GM18508 (cell line): ENCODE results near the gene DOCK1.

Experiments
- ATAC-seq: cut with Tn5 transposase; IDR thresholded peaks from one replicate; pipeline ENCODE4 v1.9.1; 2021; ENCODE audit warnings: moderate number of reproducible peaks; ENCODE audit not compliant: insufficient read depth, unreplicated experiment

The DOCK1 gene

DNA sequence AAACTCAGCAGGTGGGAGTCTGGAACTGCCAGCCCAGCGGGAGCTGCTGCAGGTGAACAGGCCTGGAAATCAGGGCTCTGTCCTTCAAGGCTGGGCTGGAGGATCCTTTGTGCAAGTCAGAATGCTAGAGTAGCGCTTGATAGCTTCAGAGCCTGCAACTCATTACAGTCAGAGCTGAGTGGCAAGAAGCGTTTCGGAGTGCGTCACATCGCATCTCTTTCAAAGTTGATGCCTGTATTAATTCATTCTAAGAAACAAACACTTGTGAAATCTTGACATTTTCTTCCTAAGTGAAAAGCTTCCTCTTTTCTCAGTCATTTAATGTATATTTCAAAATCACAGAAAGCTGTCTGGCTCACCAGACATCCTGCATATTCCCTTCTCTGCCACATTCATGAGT, 522.7 kb downstream of the DOCK1 start:
- ATAC-seq = no peak

DNA sequence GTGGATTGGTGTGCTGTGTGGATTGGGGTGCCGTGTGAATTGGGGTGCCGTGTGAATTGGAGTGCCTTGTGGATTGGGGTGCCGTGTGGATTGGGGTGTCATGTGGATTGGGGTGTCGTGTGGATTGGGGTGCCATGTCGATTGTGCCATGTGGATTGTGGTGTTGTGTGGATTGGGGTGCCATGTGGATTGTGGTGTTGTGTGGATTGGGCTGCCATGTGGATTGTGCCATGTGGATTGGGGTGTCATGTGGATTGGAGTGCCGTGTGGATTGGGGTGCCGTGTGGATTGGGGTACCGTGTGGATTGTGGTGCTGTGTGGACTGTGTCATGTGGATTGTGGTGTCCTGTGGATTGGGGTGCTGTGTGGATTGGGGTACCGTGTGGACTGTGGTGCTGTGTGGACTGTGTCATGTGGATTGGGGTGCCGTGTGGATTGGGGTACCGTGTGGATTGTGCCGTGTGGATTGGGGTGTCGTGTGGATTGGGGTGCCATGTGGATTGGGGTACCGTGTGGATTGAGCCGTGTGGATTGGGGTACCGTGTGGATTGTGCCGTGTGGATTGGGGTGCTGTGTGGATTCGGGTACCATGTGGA, 523.3 kb downstream of the DOCK1 start:
- no peak for ATAC-seq

DNA sequence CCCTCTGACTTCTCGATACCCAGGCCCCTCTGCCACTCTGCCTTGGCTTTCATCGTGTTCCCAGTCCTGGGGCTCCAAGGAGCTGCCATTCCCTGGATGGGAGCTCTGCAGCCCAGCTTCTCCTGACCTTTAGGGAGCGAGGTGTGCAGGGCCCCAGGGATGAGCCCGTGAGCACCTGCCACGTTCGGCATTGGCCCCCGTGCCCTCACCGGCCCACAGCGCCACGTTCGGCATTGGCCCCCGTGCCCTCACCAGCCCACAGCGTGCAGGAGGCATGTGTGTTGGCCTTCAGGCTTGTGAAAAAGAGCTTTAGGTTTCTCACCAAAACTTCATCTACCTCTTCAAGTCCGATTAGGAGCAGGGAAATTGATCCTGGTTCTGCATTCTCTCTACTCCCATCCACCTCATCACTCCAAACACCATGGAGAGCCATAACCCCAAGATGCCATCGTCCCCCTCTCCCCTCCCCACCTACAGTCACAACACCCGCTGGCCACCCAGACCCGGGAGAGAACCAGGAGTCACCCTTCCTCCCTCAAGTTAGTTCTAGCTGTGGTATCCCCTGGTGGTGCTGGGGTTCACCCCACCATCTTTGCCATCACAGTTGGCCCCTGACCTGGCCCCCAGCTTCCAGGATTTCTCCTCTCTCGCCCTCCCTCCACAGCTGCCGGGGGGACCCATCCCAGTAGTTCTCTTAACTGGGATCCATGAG, 524.5 kb downstream of the DOCK1 start:
- no peak for ATAC-seq

DNA sequence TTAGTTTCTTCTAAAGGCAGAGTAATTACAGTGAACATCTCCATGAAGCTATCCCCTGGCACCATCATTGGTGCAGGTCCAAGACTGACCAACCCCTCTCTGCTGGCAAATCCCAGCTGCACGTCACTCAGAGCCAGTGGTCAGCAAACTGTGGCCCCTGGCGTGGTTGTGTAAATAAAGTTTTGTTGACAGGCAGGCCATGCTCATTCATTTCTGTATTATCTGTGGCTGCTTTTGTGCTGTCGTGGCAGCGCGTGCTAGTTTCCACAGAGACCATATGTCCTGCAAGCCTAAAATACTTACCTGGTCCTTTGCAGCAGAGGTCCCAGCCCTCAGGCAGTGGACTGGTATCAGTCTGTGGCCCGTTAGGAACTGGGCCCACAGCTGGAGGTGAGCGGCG, 526.3 kb downstream of the DOCK1 start:
- ATAC-seq = no peak

DNA sequence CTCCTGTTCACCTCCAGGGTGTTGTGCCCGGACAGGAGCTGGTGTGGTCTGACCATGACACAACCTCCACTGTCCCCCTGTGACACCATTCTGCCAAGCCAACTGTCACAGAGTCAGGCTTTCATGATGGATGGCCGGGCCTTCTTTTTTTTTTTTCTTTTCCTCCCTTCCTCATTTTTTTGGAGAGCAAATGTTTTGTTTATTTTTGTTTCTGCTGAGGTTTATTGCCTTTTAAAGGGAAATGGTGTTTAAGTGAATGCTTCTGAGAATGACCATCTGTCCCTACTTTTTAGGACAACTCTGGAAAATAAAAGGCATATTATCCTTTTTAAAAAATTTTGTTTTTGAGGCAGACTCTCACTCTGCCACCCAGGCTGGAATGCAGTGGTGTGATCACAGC, 528.8 kb downstream of the DOCK1 start:
- no peak for ATAC-seq

DNA sequence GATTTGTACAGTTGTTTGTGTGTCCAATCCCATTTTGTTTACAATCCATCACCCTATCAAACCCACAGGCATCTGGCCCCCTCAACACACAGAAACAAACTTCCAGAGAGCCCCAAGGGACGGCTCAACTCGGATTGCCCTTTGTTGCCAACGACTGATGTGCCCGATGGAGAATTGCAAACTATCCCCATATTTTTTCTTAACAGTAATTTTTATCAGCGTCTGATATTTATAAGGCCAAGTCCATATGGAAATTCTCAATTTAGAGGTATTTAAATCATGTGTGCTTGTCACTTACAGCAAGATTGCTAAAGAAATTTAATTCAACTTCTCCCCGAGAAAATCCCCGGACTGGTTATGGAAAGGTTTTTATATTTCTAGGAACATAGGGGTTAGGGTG, 530.0 kb downstream of the DOCK1 start:
- ATAC-seq = no peak

DNA sequence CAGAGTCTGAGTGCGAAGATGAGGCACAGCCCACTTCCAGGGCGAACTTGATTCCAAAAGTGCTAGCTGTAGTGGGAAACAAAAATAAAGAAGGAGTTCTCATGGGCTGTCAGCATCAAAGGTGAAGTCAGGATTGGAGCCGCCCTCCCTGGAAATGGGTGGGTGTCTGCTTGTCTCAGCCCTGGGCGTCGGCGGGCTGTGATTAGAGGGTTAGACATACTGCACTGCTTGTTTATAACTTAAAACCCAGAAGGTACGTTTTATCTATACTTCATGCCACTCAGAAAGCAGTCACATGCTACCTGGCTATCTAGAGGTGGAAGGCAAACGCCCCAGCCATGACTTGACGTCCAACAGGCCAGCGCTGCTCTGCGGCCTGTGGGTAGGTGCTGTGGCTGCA, 535.1 kb downstream of the DOCK1 start:
- no peak for ATAC-seq

DNA sequence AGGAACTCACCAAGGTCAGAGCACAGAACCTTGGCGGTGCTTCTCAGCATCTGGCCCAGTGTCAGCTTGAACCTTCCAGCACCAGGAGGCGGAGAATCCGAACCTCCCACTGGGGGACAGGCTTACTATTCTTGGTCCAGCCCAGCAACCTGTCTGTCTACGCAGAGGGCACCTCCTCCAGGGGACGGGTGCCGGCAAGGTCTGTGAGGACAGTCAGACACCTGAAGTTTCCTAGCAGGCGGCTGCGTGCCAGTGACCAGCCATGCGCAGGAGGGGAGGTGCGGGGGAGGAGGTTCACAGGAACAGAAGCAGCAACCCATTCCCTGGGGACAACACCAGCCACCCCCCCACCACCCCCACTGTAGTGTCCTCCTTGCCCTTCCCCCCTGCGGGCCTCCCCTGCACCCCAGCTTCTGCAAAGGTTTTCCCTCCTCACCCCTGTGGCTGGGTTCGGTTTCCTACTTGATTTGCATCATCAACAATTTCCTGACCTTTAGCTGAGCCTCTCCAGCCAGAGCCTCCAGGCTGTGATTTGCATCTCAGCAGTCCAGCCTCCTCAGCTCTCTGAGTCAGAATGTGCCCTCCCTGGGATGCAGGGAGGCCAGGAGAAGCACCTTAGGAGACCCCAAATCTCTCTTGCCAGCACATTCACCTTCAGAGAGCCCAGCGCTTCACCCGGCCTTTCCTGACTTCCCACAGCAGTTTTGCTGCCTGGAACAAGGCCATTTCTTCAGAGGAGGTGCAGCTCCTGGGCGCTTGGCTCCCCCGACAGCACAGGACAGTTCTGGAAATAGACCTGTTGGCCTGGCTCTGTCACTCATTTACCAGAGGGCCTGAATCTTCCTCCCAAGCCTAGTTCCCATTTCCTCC, 536.4 kb downstream of the DOCK1 start:
- no peak for ATAC-seq

DNA sequence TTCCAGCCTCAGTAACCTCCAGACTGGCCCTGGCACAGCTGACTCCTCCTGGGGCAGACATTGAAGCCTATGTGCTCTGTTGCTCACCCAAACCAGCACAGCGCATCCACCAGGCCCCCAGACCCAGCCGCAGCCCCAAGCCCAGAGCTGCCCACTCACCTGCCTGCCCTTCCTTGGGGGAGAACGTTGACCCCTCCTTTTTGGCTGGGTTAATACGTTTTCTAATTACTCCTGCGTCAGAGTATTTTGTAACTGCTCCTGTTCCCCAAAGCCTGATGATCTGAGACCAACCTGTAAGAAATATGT, 536.9 kb downstream of the DOCK1 start:
- ATAC-seq = no peak

DNA sequence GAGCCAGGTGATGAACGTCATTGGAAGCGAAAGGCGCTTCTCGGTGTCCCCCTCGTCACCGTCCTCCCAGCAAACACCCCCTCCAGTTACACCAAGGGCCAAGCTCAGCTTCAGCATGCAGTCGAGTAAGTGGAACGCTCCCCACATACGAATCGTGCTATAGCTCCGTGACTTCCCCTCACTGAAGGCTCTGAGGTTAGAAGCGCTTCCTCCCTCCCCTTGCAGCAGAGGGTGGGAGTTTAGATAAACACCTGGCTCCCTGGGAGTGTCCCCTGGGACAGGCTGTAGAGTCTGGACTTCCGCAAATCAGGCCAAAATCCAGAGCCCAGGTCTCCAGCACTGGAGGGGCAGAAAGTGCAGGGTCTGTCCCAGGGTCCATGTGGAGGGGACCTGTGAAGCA, 538.9 kb downstream of the DOCK1 start:
- no peak for ATAC-seq

DNA sequence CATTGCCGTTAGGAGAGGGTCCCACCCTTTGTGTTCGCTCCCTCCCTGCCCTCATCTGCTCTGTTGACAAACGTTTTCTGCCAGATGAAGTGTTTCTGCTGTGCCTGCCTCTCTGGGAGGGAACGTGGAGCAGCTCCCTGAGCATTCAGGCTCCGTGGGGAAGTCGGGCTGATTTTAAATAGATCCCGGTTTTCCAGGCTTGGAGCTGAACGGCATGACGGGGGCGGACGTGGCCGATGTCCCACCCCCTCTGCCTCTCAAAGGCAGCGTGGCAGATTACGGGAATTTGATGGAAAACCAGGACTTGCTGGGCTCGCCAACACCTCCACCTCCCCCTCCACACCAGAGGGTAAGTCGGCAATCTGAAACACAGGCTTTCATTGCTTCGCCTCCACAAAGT, 542.0 kb downstream of the DOCK1 start:
- ATAC-seq = no peak

DNA sequence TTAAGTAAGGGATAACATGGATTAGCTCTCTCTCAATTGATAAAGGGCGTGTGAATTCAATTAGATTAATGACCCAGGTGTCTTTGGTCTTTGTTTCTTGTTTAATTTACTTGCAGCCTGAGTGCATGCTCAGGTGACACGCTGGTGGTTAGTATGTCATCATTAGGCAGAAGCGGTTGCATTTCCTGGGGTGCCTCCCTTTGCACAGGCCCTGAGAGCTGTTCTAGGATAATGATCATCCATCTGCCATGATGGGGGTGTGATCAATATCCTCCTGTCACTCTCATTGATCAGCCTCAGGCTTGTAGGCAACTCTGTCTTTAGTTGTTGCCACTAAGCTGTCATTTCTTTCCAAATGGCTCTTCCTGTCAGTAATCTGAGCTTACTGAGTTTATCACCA, 544.3 kb downstream of the DOCK1 start:
- ATAC-seq = no peak

DNA sequence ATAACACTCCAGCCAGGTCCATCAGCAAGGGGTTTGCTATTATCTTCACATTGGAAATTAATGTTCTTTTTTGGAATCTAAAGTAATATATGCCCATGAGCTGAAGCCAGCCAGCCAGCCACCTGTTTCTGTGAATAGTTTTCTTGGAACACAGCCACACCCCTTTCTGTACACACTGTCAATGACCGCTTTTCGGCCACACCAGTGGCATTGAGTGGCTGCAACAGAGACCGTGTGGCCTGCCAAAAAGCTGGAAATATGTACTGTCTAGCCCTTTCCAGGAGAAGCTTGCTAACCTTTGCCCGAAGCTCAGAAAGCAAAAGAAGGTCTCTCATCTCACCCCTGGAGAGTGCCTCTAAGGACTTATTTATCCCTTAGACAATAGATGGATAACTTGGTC, 545.4 kb downstream of the DOCK1 start:
- no peak for ATAC-seq

DNA sequence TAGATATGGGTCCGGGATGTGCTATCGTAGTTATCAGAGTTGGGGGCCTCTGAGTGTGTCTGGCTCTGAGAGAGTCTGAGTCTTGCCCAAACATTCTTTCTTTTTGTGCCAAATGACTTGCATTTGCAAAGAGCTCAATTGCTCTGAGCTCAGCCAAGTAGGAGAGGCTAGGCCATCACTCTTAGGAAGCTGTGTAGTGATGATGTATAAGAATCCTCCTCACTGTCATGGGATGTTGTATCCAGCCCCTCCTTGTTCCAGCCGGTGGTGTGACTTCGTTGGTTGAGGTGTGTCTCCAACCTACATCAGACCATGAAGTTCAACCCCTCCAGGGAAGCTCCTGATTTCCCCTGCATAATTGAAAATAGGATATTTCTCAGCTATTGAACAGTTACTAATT, 546.4 kb downstream of the DOCK1 start:
- no peak for ATAC-seq

DNA sequence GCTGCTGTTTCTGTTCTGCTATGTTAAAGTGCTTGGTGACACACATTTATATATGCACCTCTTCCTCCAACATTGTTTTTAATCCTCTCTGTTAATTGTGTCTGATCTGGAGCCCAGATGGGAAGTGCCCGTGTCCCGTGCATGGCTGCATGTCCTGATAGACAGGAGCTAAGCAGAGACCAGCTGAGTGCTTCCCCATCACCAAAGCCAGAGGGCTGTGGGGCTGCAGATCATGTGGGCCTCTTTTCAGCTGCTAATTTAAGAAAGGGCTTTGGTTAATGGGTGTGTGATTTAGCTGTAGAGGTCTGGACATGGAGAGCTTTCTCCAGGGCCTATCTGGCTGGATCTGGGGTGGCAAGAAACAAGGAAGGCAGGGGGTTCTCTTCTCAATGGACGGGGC, 547.3 kb downstream of the DOCK1 start:
- ATAC-seq = no peak

DNA sequence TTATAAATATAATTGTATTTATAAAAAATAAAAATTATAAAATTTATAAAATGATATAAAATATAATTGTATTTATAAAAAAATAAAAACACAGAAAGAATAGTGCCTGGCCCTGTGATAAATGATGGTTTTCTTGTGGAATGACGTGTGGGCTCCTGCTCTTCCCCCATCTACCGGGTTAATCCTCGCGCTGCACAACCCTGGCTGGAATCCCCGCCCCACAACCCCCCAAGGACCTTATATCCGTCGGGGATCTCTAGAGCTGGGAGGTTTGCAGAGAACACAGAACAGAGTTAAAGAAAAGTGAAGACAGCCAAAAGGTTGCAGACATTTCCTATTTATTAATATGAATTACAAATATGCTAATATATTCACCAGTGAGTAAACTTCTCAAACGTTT, 548.5 kb downstream of the DOCK1 start:
- no peak for ATAC-seq

DNA sequence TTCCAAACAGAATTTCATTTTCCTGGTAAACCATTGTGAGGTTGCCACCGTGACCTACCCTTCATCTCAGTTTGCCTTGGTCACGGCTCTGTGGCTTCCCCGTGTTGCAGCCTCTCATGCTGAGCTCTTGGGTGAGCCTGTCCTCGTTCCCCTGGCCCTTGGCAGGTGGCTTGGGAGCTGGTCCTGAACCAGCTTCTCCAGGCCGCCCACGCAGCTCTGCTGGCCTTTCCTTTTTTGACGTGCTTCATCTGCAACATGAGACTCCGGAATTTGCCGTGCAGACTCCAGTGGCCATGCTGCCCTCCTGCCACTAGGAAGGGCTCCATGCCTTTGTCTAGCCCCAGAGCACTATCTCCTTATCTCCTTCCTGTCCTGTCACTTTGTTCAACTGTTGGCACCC, 550.9 kb downstream of the DOCK1 start:
- no peak for ATAC-seq

DNA sequence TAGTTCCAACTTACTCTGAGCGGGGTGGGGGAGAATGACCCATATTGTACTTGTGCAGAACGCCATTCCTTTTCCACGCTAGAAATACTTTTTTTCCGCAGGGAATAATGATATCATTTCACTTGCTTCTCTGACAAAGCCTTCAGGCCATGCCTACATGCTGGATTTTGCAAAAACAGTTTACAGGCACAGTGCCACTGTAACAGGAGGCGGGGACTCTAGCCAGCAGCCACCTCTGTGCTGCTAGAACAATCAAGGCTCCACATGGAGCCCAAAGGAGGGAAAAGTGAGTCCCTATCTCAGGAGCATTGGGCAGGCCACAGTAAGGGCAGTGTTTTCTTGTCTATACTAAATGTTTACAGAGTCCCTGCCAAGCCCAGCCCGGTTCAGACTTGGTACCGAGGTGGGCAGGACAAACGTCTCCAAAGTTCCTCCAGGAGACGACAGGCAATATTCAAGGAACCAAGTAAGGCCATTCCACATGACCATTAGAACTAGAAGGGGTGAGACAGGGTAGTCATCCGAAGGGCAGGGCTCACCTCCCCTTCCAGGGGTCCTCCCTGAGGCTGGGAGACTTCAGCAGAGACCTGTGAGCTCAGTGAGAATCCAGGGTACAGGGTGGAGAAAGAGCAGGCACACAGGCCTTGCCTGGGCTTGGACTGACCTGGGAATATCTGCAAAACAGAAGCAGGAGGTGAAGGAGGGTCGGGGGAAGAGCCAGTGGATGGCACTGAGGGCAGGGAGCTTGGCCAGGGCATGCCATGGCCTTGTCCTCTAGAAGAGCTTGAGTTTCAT, 553.0 kb downstream of the DOCK1 start:
- no peak for ATAC-seq

DNA sequence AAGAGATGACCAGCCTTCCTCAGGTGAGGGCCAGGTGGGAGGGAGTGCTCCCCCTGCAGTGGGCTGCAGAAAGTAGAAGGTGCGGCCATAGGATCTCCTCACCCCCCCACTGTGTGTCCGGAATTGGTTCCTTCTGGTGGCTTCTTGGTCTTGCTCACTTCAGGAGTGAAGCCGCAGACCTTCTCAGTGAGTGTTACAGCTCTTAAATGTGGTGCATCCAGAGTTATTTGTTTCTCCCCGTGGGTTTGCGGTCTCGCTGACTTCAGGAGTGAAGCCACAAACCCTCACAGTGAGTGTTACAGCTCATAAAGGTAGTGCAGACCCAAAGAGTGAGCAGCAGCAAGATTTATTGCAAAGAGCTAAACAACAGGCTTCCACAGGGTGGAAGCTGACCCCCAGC, 553.6 kb downstream of the DOCK1 start:
- ATAC-seq = no peak

DNA sequence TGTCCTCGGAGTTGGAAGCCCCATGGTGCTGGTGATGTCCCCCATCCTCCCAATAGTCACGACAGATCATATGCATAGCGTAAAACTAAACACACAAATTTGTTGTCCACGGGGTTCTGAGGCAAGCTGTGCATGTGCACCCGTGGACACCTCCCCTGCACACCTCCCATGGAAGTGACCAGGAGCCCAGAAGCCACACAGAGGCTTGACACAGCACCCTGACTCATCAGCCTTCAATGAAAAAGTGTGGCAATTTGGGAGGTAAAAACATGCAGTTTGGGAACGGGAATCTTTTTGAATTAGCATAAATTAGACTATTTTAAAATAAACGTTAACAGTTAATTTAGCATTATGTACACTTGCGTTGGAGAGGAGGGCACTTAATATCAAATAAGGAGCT, 554.7 kb downstream of the DOCK1 start:
- ATAC-seq = no peak
